ENCODE measurements around the gene APC2.

Gene APC2

DNA sequence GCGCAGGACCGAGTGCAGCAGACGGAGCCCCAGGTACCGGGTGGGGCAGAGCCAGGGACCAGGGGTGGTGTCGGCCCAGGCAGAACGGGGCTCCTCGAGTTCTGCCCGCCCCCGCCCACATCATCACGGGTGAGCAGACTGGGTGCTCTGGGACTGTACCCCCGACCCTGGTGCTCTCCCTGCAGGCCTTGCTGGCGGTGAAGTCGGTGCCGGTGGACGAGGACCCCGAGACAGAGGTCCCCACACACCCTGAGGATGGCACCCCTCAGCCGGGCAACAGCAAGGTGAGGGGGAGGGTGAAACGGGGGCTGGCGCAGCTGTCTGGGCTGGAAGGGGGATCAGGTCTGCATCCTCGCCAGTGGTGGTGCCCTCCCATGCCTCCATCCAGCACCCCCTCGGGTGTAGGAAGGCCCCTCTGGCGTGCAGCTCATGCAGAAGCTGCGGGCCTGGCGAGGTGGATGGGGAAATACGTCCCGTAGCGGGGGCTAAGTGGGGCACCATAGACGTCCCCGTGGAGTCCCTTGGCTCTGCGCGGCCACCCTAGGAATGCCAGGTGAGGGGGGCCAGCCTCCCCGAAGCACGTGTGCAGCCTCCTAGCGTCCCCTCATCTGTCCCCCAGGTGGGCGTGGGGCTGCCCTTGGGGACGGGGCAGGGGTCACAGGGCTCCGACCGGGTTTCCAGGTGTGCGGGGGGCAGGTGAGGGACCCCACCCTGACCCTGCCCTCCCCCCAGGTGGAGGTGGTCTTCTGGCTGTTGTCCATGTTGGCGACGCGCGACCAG lies 6.4 kb downstream of the APC2 start:
- H3K27me3 Mint-ChIP-seq (ENCODE audit: low read depth, poor library complexity), result peaks cover 75% of the 10 kb centered on the region
- H3K9me3 Mint-ChIP-seq, result peaks cover 4% of the 10 kb centered on the region
- H3K36me3 Mint-ChIP-seq (ENCODE audit: low read depth), result peaks cover 4% of the 10 kb centered on the region

DNA sequence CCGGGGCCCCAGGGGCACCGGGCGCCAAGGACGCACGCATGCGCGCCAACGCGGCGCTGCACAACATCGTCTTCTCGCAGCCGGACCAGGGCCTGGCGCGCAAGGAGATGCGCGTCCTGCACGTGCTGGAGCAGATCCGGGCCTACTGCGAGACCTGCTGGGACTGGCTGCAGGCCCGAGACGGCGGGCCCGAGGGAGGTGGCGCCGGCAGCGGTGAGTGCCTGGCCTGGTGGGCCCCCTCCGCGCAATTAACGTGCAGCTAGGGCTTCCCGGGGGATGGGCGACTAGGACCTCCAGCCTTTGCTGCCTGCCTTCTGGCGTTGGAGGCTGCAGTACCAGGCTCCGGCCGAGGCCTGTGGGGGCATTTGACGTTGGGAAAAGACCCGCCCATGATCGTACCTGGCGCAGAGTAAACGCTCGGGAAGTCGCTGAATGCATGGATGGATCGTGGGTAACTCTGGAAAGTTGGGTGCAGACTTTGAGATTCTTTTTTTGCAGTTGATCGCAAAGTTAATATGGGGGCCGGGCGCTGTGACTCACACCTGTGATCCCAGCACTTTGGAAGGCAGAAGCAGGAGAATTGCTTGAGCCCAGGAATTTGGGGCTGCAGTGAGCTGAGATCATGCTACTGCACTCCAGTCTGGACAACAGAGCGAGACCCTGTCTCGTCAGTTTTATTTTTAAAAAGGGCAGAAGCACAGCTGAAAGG lies 7.3 kb downstream of the APC2 start:
- peaks cover 4% of the 10 kb centered on the region for H3K36me3 Mint-ChIP-seq (ENCODE audit: low read depth)
- peaks cover 68% of the 10 kb centered on the region for H3K27me3 Mint-ChIP-seq (ENCODE audit: low read depth, poor library complexity)
- no peak overlapping the region for H3K27ac Mint-ChIP-seq
- peaks cover 5% of the 10 kb centered on the region for H3K4me1 Mint-ChIP-seq
- H3K9me3 Mint-ChIP-seq, result peaks cover 4% of the 10 kb centered on the region
- peak; percentile 31 for DNase-seq
- TF ChIP-seq CTCF (IDR thresholded peaks at IDR 0.05), result peak; percentile 10
- no peak overlapping the region for H3K4me3 Mint-ChIP-seq

More for the DNA sequence above, 6.4 kb downstream of the APC2 start:
- Mint-ChIP-seq H3K4me1 (peaks cover 5% of the 10 kb centered on the region), H3K27ac (no peak overlapping the region), H3K4me3 (no peak overlapping the region)
- DNase-seq, result no peak
- no peak for TF ChIP-seq CTCF (IDR thresholded peaks at IDR 0.05)

- peaks cover 68% of the 10 kb centered on the region for H3K27me3 Mint-ChIP-seq (ENCODE audit: low read depth, poor library complexity)
- H3K9me3 Mint-ChIP-seq, result peaks cover 4% of the 10 kb centered on the region
- no peak for TF ChIP-seq CTCF (IDR thresholded peaks at IDR 0.05)
- no peak overlapping the region for H3K27ac Mint-ChIP-seq
- peaks cover 4% of the 10 kb centered on the region for H3K36me3 Mint-ChIP-seq (ENCODE audit: low read depth)
- no peak for DNase-seq
- no peak overlapping the region for H3K4me3 Mint-ChIP-seq
- peaks cover 5% of the 10 kb centered on the region for H3K4me1 Mint-ChIP-seq
Observed at GRCh38 chr19:1457892-1458291, 8.0 kb downstream of the APC2 start.

DNA sequence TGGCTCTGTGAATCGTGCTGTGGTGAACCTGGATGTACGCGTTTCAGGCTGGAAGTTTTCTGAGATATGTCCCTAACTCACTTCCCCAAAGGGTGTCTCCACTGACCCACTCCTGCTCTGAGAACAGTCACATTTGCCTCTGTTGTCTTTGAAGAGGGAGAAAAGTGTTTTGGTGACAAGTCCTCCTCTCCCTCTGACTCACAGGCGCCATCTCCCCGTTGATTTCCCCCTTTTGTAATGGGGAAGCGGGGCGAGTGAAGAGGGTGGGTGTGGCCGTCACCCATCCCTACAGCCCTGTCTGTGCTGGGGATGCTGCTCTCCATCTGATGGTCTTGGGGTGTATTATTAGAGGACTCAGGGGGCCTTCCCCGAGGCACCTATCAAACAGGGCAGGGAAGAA lies 9.6 kb downstream of the APC2 start:
- no peak for DNase-seq
- no peak overlapping the region for H3K27ac Mint-ChIP-seq
- H3K9me3 Mint-ChIP-seq, result no peaks in the 10 kb centered on the region
- peaks cover 4% of the 10 kb centered on the region for H3K36me3 Mint-ChIP-seq (ENCODE audit: low read depth)
- TF ChIP-seq CTCF (IDR thresholded peaks at IDR 0.05), result no peak
- peaks cover 69% of the 10 kb centered on the region for H3K27me3 Mint-ChIP-seq (ENCODE audit: low read depth, poor library complexity)
- no peaks in the 10 kb centered on the region for H3K4me1 Mint-ChIP-seq
- H3K4me3 Mint-ChIP-seq, result no peak overlapping the region

- Mint-ChIP-seq H3K4me1 (no peaks in the 10 kb centered on the region), H3K36me3 (ENCODE audit: low read depth) (peaks cover 4% of the 10 kb centered on the region), H3K27me3 (ENCODE audit: low read depth, poor library complexity) (peaks cover 69% of the 10 kb centered on the region), H3K27ac (no peak overlapping the region), H3K4me3 (no peak overlapping the region), H3K9me3 (no peaks in the 10 kb centered on the region)
- DNase-seq, result no peak
- TF ChIP-seq CTCF (IDR thresholded peaks at IDR 0.05), result no peak
Observed at GRCh38 chr19:1460033-1460995, 10.4 kb downstream of the APC2 start.

Data from nephron progenitor cell (in vitro differentiated cells).